ENCODE measurements around the gene FBXL13. TPM values are rescaled to one million over a fixed set of nuclear protein-coding genes. Genes with fewer than 3 reads are reported as not detected.

The FBXL13 gene
- total and polyA plus RNA-seq, 10 of the 15 experiments (the other 5 are each of a cell fraction or from before 2014, with no cell fraction given) = 0.08 to 0.95 (median 0.28) TPM; not detected in 2

GRCh38 chr7:102925976-102926782 lies 148.4 kb downstream of the FBXL13 start:
- Histone ChIP-seq H3K36me3 (ENCODE audit: control insufficient read depth in 2 of 2, insufficient read depth in 2 of 2, low read length in 1 of 2) (no peaks in the 10 kb centered on the region), H3K4me2 (ENCODE audit: control insufficient read depth, insufficient read depth) (no peak overlapping the region), H3K27me3 (replicated peaks in 1 of 2; ENCODE audit: control insufficient read depth in 2 of 2, insufficient read depth in 2 of 2, low read length in 1 of 2) (peaks cover 0 to 3% of the 10 kb centered on the region in 2 experiments; a peak in 2 of 4 replicates), H2AFZ (ENCODE audit: control insufficient read depth, low read depth, low read length) (no peak overlapping the region), H3K4me3 (no peak overlapping the region), H3K9ac (ENCODE audit: control insufficient read depth, insufficient read depth, low read length) (no peak overlapping the region), H3K4me1 (ENCODE audit: control insufficient read depth, insufficient read depth, low read length) (no peaks in the 10 kb centered on the region), H3K9me3 (replicated peaks; ENCODE audit: control insufficient read depth, insufficient read depth, low read length) (no peaks in the 10 kb centered on the region), H3K79me2 (ENCODE audit: control insufficient read depth, insufficient read depth, low read length) (no peaks in the 10 kb centered on the region), H3K27ac (ENCODE audit: control insufficient read depth, insufficient read depth) (no peak overlapping the region), H4K20me1 (ENCODE audit: control insufficient read depth, insufficient read depth) (no peaks in the 10 kb centered on the region)
- FAIRE-seq (no peak), ATAC-seq (no peak), DNase-seq (ENCODE audit: low read depth, low spot score) (no peak)
- no TSS peak for BruUV-seq (replicated peaks)
- intact Hi-C loops (cut with micrococcal nuclease; ENCODE audit: unreplicated experiment) (no loop called here), in situ Hi-C loops (cut with MboI) (no loop called here)
- ChIA-PET RAD21 (ENCODE audit: unreplicated experiment) (interaction anchor here (1.0 kb wide), 1 partner anchor 168 kb away, joined by 3 read pairs; no protein-coding TSS in a partner anchor), POLR2A (no interaction called here), CTCF (no interaction called here), SMC1A (ENCODE audit: uncharacterized antibody, unreplicated experiment) (interaction anchor here (0.9 kb wide), 2 partner anchors 9 to 11 kb away, joined by 3 read pairs; no protein-coding TSS in a partner anchor)
- WGBS (ENCODE audit: insufficient coverage, insufficient replicate concordance, low lambda C conversion rate, missing lambda C conversion rate) = 55% methylated on average over 5 of the region's 5 CpGs
- TF ChIP-seq RELA (IDR thresholded peaks at IDR 0.05; ENCODE audit: borderline replicate concordance, partially characterized antibody) = no peak
- TF ChIP-seq, protein P1, sequence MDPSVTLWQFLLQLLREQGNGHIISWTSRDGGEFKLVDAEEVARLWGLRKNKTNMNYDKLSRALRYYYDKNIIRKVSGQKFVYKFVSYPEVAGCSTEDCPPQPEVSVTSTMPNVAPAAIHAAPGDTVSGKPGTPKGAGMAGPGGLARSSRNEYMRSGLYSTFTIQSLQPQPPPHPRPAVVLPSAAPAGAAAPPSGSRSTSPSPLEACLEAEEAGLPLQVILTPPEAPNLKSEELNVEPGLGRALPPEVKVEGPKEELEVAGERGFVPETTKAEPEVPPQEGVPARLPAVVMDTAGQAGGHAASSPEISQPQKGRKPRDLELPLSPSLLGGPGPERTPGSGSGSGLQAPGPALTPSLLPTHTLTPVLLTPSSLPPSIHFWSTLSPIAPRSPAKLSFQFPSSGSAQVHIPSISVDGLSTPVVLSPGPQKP (IDR thresholded peaks at IDR 0.05; ENCODE audit: low read depth, low read length) = no peak
- no peak for TF ChIP-seq RCOR1 (conservative IDR thresholded peaks at IDR 0.05; ENCODE audit: low read depth, low read length)
- no peak for TF ChIP-seq RBBP5 (conservative IDR thresholded peaks at IDR 0.05)
- TF ChIP-seq HCFC1 (IDR thresholded peaks at IDR 0.05; ENCODE audit: low read length) = no peak
- TF ChIP-seq, protein P2, sequence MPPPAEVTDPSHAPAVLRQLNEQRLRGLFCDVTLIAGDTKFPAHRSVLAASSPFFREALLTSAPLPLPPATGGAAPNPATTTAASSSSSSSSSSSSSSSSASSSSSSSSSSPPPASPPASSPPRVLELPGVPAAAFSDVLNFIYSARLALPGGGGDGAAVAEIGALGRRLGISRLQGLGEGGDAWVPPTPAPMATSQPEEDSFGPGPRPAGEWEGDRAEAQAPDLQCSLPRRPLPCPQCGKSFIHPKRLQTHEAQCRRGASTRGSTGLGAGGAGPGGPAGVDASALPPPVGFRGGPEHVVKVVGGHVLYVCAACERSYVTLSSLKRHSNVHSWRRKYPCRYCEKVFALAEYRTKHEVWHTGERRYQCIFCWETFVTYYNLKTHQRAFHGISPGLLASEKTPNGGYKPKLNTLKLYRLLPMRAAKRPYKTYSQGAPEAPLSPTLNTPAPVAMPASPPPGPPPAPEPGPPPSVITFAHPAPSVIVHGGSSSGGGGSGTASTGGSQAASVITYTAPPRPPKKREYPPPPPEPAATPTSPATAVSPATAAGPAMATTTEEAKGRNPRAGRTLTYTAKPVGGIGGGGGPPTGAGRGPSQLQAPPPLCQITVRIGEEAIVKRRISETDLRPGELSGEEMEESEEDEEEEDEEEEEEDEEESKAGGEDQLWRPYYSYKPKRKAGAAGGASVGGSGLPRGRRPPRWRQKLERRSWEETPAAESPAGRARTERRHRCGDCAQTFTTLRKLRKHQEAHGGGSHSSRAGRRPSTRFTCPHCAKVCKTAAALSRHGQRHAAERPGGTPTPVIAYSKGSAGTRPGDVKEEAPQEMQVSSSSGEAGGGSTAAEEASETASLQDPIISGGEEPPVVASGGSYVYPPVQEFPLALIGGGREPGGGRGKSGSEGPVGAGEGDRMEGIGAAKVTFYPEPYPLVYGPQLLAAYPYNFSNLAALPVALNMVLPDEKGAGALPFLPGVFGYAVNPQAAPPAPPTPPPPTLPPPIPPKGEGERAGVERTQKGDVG (CRISPR knock-in tag; IDR thresholded peaks at IDR 0.05) = no peak
- no peak for TF ChIP-seq PRDM15 (CRISPR knock-in tag; IDR thresholded peaks at IDR 0.05)
- TF ChIP-seq HDGF (IDR thresholded peaks at IDR 0.05) = no peak
- TF ChIP-seq BMI1 (IDR thresholded peaks at IDR 0.05; ENCODE audit: borderline replicate concordance) = no peak
- TF ChIP-seq NFYB (IDR thresholded peaks at IDR 0.05; ENCODE audit: insufficient read depth, low read depth, low read length) = no peak
- TF ChIP-seq SP1 (IDR thresholded peaks at IDR 0.05; ENCODE audit: low read depth, low read length) = no peak
- no peak for TF ChIP-seq PAX5 (IDR thresholded peaks at IDR 0.05; ENCODE audit: borderline replicate concordance, low read depth, low read length)
- TF ChIP-seq SKIL (IDR thresholded peaks at IDR 0.05; ENCODE audit: low read depth, poor library complexity, severe bottlenecking) = no peak

All from GM12878 (cell line).